Colonic mucosa (tissue), 4 donors: ENCODE results near the gene S100A16. TPM values are rescaled to one million over a fixed set of nuclear protein-coding genes. Genes with fewer than 3 reads are reported as not detected.

Experiments
- DNase-seq: peaks from one replicate; pipeline ENCODE4 v3.0.0-alpha.2; 2020
- H3K27ac ChIP-seq: fragments of 200-600 bp; one replicate; pipeline ENCODE4 v1.8.0; 2021
- H3K27me3 ChIP-seq: fragments of 200-600 bp; one replicate; pipeline ENCODE4 v1.8.0; 2021
- H3K36me3 ChIP-seq: fragments of 200-600 bp; one replicate; pipeline ENCODE4 v1.8.0; 2021
- H3K4me1 ChIP-seq: fragments of 200-600 bp; one replicate; pipeline ENCODE4 v1.8.0; 2021; ENCODE audit warnings: mild to moderate bottlenecking
- H3K4me3 ChIP-seq: fragments of 200-600 bp; one replicate; pipeline ENCODE4 v1.8.0; 2021
- H3K9ac ChIP-seq, 2 donors: one replicate each; pipeline ENCODE4 v1.7.0; 2013; ENCODE audit warnings: control low read depth in 2 of 2, low read depth in 2 of 2, low read length in 2 of 2
- H3K9me3 ChIP-seq: fragments of 200-600 bp; one replicate; pipeline ENCODE4 v1.8.0; 2021
- CTCF ChIP-seq: fragments of 200-600 bp; IDR thresholded peaks from one replicate; pipeline ENCODE4 v1.8.0; 2022; ENCODE audit warnings: antibody characterized with exemption, mild to moderate bottlenecking
- intact Hi-C: fragments of 100-400 bp; cut with DNase I; formaldehyde crosslinking; loops from one replicate; pipeline ENCODE4 v1.14.1; 2022
- total RNA-seq, 2 donors: library from RNA; stranded (reverse); fragmentation: NEBNext Ultra II Directional in 1 of 2; extraction: Animal tissue kit (Norgen Biotek cat#: 25700) in 1 of 2; gene quantifications; one replicate each; pipeline ENCODE4 v1.2.1, GENCODE V29; 2021
- donor health status: healthy.
- donor health status: DM: no; HTN: no; CAD: no.
- donor health status: DM: no; HTN: no; CAD: no.

S100A16 gene
- total RNA-seq, 2 donors from 2014 or later, result 232 to 288 TPM

GRCh38 chr1:153658400-153659174 lies 45.6 kb upstream of the S100A16 start, which contains the start of gene SNAPIN:
TSS of gene SNAPIN (plus strand) at chr1:153658703. CDS start at chr1:153658744, 41 bp downstream.
- Histone ChIP-seq H3K4me1 (peaks cover 5% of the 10 kb centered on the region), H3K27ac (peak within 1 kb of the TSS; percentile 84), H3K9me3 (no peaks in the 10 kb centered on the region), H3K36me3 (peaks cover 9% of the 10 kb centered on the region), H3K9ac (peak within 1 kb of the TSS; percentile 77 to 87), H3K4me3 (peak within 1 kb of the TSS; percentile 67), H3K27me3 (no peaks in the 10 kb centered on the region)
- peak; percentile 93 for DNase-seq
- TF ChIP-seq CTCF, result no peak
- intact Hi-C loops, result no loop called here

GRCh38 chr1:153655333-153655732 lies 42.4 kb upstream of the S100A16 start:
- H3K36me3 ChIP-seq, result no peaks in the 10 kb centered on the region
- DNase-seq, result no peak
- TF ChIP-seq CTCF, result no peak
- H3K4me3 ChIP-seq, result no peak overlapping the region
- H3K9me3 ChIP-seq, result no peaks in the 10 kb centered on the region
- H3K27me3 ChIP-seq, result no peaks in the 10 kb centered on the region
- H3K9ac ChIP-seq, result no peak overlapping the region
- H3K4me1 ChIP-seq, result peaks cover 11% of the 10 kb centered on the region
- intact Hi-C loops, result no loop called here
- no peak overlapping the region for H3K27ac ChIP-seq

- no peak for TF ChIP-seq CTCF
- peaks cover 6% of the 10 kb centered on the region for H3K4me1 ChIP-seq
- H3K9me3 ChIP-seq, result no peaks in the 10 kb centered on the region
- H3K4me3 ChIP-seq, result no peak overlapping the region
- H3K27ac ChIP-seq, result peak overlapping the region; percentile 43
- H3K9ac ChIP-seq, result no peak overlapping the region
- H3K36me3 ChIP-seq, result no peaks in the 10 kb centered on the region
- no peaks in the 10 kb centered on the region for H3K27me3 ChIP-seq
- intact Hi-C loops, result no loop called here
- no peak for DNase-seq
Observed at GRCh38 chr1:153652805-153653500, 40.0 kb upstream of the S100A16 start.

- Histone ChIP-seq H3K4me3 (no peak overlapping the region), H3K27me3 (no peaks in the 10 kb centered on the region), H3K27ac (no peak overlapping the region), H3K36me3 (no peaks in the 10 kb centered on the region), H3K9ac (no peak overlapping the region), H3K4me1 (peaks cover 6% of the 10 kb centered on the region), H3K9me3 (no peaks in the 10 kb centered on the region)
- intact Hi-C loops, result no loop called here
- TF ChIP-seq CTCF, result no peak
- DNase-seq, result no peak
Observed at GRCh38 chr1:153651771-153652170, 38.8 kb upstream of the S100A16 start.

GRCh38 chr1:153649863-153650235 lies 36.9 kb upstream of the S100A16 start:
- H3K9me3 ChIP-seq, result no peaks in the 10 kb centered on the region
- intact Hi-C loops, result no loop called here
- H3K27me3 ChIP-seq, result no peaks in the 10 kb centered on the region
- H3K4me1 ChIP-seq, result peaks cover 6% of the 10 kb centered on the region
- DNase-seq, result no peak
- no peak overlapping the region for H3K9ac ChIP-seq
- peaks cover 4% of the 10 kb centered on the region for H3K36me3 ChIP-seq
- TF ChIP-seq CTCF, result no peak
- no peak overlapping the region for H3K27ac ChIP-seq
- no peak overlapping the region for H3K4me3 ChIP-seq
